Heart left ventricle (tissue), 13 donors: ENCODE data around the gene TSEN54.

ENCODE experiments used
- CTCF ChIP-seq, 12 donors: fragments of 200-600 bp; sonication (generic) in 4 of 12; IDR thresholded peaks; one replicate each; pipeline versions ENCODE4 v1.5.0 to v1.8.0; 2018 to 2022; ENCODE audit warnings: antibody characterized with exemption in 12 of 12, mild to moderate bottlenecking in 5 of 12
- POLR2A ChIP-seq, 2 donors: fragments of 450-650 bp; IDR thresholded peaks; one replicate each; pipeline ENCODE4 v1.6.1; 2017; ENCODE audit warnings: antibody characterized with exemption in 2 of 2, mild to moderate bottlenecking in 2 of 2, moderate library complexity in 2 of 2
- donor health status: ischemic (EF 13 %, LVEDD 7.1; RV severe dilation, severe dysfunction).
- donor health status: DM: no; HTN: yes; CAD: no.
- donor health status: DM: no; HTN: no; CAD: no.
- donor health status: ischemic (EF 25% LVEDD 6.9; RV normal size, moderate dysfunction).
- donor health status: ischemic (EF 25% LVEDD 5.7; RV mildly dilated, moderate dysfunction).
- donor health status: ischemic (EF 35%, LVEDD 5.7; RV mildly dilated, moderate dysfunction).
- donor health status: nonischemic (EF 11% LVEDD 7.7; RV severe dilation, severe dysfunction).
- donor health status: DM: yes; HTN: yes; CAD: no.
- donor health status: PGD.
- donor health status: ischemic (EF 29% LVEDD 5.4; RV normal size, mild dysfunction).
- donor health status: nonischemic (EF 23%, LVEDD 6.1; RV moderate dilation, normal function).

GRCh38 chr17:75515496-75516254 is 653 bp upstream of the TSEN54 start, which contains the start of gene CASKIN2:
- TF ChIP-seq CTCF (IDR thresholded peaks at IDR 0.05) (peak; percentile 92 to 99 (median 96)), POLR2A (IDR thresholded peaks at IDR 0.05) (no peak)
